ENCODE data around the gene ANAPC4. TPM values are rescaled to one million over a fixed set of nuclear protein-coding genes. Genes with fewer than 3 reads are reported as not detected.
"Not testable (repeated sequence)": the region's sequence is repeated elsewhere in the genome, so short reads cannot be mapped to it uniquely, and the experiment has no call there.

Gene ANAPC4, protein sequence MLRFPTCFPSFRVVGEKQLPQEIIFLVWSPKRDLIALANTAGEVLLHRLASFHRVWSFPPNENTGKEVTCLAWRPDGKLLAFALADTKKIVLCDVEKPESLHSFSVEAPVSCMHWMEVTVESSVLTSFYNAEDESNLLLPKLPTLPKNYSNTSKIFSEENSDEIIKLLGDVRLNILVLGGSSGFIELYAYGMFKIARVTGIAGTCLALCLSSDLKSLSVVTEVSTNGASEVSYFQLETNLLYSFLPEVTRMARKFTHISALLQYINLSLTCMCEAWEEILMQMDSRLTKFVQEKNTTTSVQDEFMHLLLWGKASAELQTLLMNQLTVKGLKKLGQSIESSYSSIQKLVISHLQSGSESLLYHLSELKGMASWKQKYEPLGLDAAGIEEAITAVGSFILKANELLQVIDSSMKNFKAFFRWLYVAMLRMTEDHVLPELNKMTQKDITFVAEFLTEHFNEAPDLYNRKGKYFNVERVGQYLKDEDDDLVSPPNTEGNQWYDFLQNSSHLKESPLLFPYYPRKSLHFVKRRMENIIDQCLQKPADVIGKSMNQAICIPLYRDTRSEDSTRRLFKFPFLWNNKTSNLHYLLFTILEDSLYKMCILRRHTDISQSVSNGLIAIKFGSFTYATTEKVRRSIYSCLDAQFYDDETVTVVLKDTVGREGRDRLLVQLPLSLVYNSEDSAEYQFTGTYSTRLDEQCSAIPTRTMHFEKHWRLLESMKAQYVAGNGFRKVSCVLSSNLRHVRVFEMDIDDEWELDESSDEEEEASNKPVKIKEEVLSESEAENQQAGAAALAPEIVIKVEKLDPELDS
- 10 to 100 TPM; 23.6 to 32.7 TPM for total RNA-seq
- 10 to 100 TPM; 48.1 to 68.8 (median 65.1) TPM for polyA plus RNA-seq (ENCODE audit: insufficient read length in 6 of 6)
- long read RNA-seq, donor 1, partial matches to known transcripts, result 39 of 42 reads
- long read RNA-seq, donor 1, other reads (novel, unspliced or antisense), result 0 of 42 reads
- long read RNA-seq, donor 2, partial matches to known transcripts, result 14 of 18 reads
- long read RNA-seq, donor 2, other reads (novel, unspliced or antisense), result 0 of 18 reads
- long read RNA-seq, donor 3, partial matches to known transcripts, result 21 of 24 reads
- long read RNA-seq, donor 3, other reads (novel, unspliced or antisense), result 0 of 24 reads
- long read RNA-seq, donor 4, partial matches to known transcripts, result 0 of 1 reads
- long read RNA-seq, donor 4, other reads (novel, unspliced or antisense), result 0 of 1 reads
- long read RNA-seq, donor 5, partial matches to known transcripts, result 28 of 32 reads
- long read RNA-seq, donor 5, other reads (novel, unspliced or antisense), result 0 of 32 reads
- long read RNA-seq, donor 6, partial matches to known transcripts, result 22 of 26 reads
- long read RNA-seq, donor 6, other reads (novel, unspliced or antisense), result 0 of 26 reads
- long read RNA-seq, donor 7, partial matches to known transcripts, result 15 of 20 reads
- long read RNA-seq, donor 7, other reads (novel, unspliced or antisense), result 0 of 20 reads
- long read RNA-seq, donor 8, partial matches to known transcripts, result 17 of 18 reads
- long read RNA-seq, donor 8, other reads (novel, unspliced or antisense), result 0 of 18 reads
- long read RNA-seq, donor 9, result 0 reads
- long read RNA-seq, donor 10, result 0 reads
- long read RNA-seq, donor 11, partial matches to known transcripts, result 25 of 29 reads
- long read RNA-seq, donor 11, other reads (novel, unspliced or antisense), result 0 of 29 reads
- long read RNA-seq, donor 12, partial matches to known transcripts, result 14 of 16 reads
- long read RNA-seq, donor 12, other reads (novel, unspliced or antisense), result 0 of 16 reads

DNA sequence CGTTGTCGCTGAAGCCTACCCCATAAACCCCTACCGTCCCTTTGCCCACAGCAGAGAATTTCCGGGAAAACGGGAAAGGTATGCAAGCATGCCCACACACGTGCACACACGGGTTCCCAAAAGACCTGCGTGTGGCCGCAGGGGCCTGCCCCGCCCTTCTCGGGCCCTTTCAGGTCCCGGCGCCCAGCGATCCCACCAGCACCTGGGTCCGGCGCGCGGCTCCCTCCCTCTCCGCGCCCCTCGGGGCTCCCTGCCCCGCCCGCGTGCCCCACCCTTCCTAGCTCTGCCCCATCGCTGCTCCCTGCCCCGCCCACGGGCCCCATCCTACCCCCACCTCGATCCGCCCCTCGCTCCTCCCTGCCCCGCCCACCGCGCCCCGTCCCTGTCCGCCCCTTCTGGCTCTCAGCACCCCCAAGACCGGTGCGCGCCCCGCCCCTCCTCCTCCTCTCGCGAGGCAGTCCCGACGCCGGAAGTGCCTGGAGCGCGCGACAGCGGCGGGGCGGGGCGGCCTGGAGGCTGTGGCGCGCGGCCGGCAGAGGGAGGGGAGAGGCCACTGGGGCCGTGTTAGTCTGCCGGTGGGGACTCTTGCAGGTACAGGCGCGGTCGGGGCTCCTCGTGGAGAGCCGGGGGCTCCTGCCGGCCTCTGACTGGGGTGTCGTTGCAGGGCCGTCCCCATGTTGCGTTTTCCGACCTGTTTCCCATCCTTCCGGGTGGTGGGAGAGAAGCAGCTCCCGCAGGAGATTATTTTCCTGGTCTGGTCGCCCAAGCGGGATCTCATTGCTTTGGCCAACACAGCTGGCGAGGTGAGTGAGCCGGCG is at the start of gene ANAPC4:
TSS of gene ANAPC4 (plus strand) at position 510 of the 818 bp plus-strand sequence. CDS start at position 675, 165 bp downstream.
- Histone ChIP-seq H3K27me3 (no peaks in the 10 kb centered on the region), H3K36me3 (peaks cover 0 to 22% of the 10 kb centered on the region in 2 donors), H3K4me3 (peak within 1 kb of the TSS; percentile 70 to 96), H3K27ac (peak within 1 kb of the TSS; percentile 54 to 73), H3K9me3 (no peaks in the 10 kb centered on the region), H3K4me1 (peaks cover 0 to 23% of the 10 kb centered on the region in 2 donors)
- intact Hi-C loops (cut with DNase I), result no loop called here
- peak; percentile 83 to 100 (median 96) for DNase-seq
- peak; percentile 97 for ATAC-seq
- TF ChIP-seq, protein P1, sequence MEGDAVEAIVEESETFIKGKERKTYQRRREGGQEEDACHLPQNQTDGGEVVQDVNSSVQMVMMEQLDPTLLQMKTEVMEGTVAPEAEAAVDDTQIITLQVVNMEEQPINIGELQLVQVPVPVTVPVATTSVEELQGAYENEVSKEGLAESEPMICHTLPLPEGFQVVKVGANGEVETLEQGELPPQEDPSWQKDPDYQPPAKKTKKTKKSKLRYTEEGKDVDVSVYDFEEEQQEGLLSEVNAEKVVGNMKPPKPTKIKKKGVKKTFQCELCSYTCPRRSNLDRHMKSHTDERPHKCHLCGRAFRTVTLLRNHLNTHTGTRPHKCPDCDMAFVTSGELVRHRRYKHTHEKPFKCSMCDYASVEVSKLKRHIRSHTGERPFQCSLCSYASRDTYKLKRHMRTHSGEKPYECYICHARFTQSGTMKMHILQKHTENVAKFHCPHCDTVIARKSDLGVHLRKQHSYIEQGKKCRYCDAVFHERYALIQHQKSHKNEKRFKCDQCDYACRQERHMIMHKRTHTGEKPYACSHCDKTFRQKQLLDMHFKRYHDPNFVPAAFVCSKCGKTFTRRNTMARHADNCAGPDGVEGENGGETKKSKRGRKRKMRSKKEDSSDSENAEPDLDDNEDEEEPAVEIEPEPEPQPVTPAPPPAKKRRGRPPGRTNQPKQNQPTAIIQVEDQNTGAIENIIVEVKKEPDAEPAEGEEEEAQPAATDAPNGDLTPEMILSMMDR (IDR thresholded peaks at IDR 0.05), result no peak

DNA sequence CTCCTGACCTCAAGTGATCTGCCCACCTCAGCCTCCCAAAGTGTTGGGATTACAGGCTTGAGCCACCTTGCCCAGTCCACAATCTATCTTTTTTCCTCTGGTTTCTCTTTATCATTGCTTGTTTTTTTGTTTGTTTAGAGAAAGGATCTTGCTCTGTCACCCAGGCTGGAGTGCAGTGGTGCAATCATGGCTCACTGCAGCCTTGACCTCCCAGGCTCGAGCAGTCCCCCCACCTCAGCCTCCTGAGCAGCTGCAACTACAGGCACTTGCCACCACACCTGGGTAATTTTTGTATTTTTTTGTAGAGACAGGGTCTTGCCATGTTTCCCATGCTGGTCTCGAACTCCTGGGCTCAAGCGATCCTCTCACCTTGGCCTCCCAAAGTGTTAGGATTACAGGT is 48.6 kb upstream of the ANAPC4 start:
- H3K4me3 ChIP-seq; intact Hi-C loops (cut with DNase I); H3K36me3 ChIP-seq; H3K27me3 ChIP-seq; ATAC-seq; H3K27ac ChIP-seq; DNase-seq; H3K9me3 ChIP-seq; H3K4me1 ChIP-seq: not testable (repeated sequence)

DNA sequence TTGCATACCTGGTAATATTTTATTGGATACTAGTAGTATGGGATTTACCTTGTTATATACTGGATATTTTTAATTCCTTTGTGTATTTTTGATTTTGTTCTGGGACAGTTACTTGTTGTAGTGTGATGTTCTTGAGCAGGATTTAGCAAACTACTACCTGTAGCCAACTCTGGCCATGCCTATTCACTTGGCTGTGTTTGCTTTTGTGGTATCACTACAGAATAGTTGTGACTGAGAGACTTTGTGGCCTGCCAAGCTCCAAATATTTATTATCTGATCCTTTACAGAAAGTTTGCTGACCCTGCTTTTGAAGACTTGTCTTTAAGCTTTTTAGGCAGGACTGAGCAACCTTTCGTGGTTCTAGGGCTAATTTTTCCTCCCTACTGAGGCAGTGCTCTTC is 46.7 kb upstream of the ANAPC4 start:
- intact Hi-C loops (cut with DNase I), result no loop called here
- ATAC-seq, result no peak
- TF ChIP-seq, protein P1 (IDR thresholded peaks at IDR 0.05), result no peak
- Histone ChIP-seq H3K27ac (no peak overlapping the region), H3K4me3 (no peak overlapping the region), H3K36me3 (peaks cover 0 to 6% of the 10 kb centered on the region in 2 donors), H3K4me1 (no peaks in the 10 kb centered on the region), H3K27me3 (no peaks in the 10 kb centered on the region), H3K9me3 (no peaks in the 10 kb centered on the region)
- DNase-seq, result no peak

DNA sequence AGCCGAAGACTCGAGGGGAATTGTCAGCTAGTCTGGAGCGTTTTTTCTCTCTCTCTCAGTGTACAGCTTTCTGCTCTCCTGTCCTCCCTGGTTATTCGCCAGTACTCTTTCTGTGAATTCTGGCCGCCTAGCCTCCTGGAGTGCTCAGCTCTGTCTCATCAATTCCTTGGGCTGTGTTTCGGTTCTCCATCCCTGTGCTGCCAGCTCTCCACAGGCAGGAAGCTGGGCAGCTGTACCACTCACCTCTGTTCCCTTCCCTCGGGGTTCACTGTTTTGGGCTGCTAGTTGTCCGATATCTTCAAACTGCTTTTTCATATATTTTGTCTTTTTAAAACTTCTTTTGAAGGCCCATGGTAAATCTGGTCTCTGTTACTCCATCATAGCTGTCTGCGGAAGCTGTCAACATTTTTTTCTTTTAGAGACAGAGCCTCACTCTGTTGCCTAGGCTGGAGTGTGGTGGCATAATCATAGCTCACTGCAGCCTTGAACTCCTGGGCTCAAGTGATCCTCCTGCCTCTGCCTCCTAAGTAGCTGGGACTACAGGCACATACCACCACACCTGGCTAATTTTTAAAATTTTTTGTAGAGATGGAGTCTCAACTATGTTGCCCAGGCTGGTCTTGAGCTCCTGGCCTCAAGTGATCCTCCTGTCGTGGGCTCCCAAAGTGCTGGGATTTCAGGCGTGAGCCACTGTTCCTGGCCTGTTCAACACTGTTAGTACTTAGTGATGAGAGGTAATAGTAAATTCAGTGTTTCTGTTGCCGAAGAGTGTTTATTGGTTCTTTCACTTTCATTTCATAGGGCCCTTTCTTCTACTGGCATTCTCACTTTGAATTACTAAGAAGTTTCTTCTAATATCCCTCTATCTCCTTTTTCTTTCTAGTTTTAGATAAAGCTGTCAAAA is 45.9 kb upstream of the ANAPC4 start:
- ATAC-seq (peak; percentile 50), DNase-seq (no peak)
- Histone ChIP-seq H3K4me1 (no peaks in the 10 kb centered on the region), H3K9me3 (no peaks in the 10 kb centered on the region), H3K27ac (peak overlapping the region in 1 of 2 donors; percentile 55), H3K4me3 (peak overlapping the region in 1 of 2 donors; percentile 5), H3K27me3 (no peaks in the 10 kb centered on the region), H3K36me3 (peaks cover 0 to 7% of the 10 kb centered on the region in 2 donors)
- intact Hi-C loops (cut with DNase I), result no loop called here
- TF ChIP-seq, protein P1 (IDR thresholded peaks at IDR 0.05), result no peak
